WTC11 (cell line): Measurements from ENCODE around the gene FER.

ENCODE experiments used
- CREB1 ChIP-seq: sonication (generic); formaldehyde crosslinking; IDR thresholded peaks from 2 replicates; pipeline ENCODE4 v1.8.0; 2023; ENCODE audit warnings: mild to moderate bottlenecking, missing genetic modification reagents
- FOXJ3 ChIP-seq: sonication (generic); formaldehyde crosslinking; IDR thresholded peaks from 2 replicates; pipeline ENCODE4 v1.9.0; 2021; ENCODE audit warnings: missing genetic modification reagents, mild to moderate bottlenecking, borderline replicate concordance
- FOXK1 ChIP-seq: sonication (generic); formaldehyde crosslinking; IDR thresholded peaks from 2 replicates; pipeline ENCODE4 v1.8.0; 2022; ENCODE audit warnings: mild to moderate bottlenecking, moderate library complexity, missing genetic modification reagents
- GTF2I ChIP-seq: fragments of 250-450 bp; sonication (Bioruptor Pico); conservative IDR thresholded peaks from 2 replicates; pipeline ENCODE4 v1.4.0; 2021; ENCODE audit warnings: mild to moderate bottlenecking
- MYBL2 ChIP-seq: sonication (generic); formaldehyde crosslinking; IDR thresholded peaks from 2 replicates; pipeline ENCODE4 v1.8.1; 2023; ENCODE audit warnings: mild to moderate bottlenecking, moderate library complexity, missing genetic modification reagents
- SMAD3 ChIP-seq: sonication (generic); formaldehyde crosslinking; IDR thresholded peaks from 2 replicates; pipeline ENCODE4 v1.8.0; 2022; ENCODE audit warnings: missing genetic modification reagents, mild to moderate bottlenecking, borderline replicate concordance
- ZNF317 ChIP-seq: sonication (generic); formaldehyde crosslinking; IDR thresholded peaks from 2 replicates; pipeline ENCODE4 v1.8.1; 2023; ENCODE audit warnings: low read depth, mild to moderate bottlenecking, moderate library complexity, missing genetic modification reagents, borderline replicate concordance
- TF ChIP-seq, protein P1 (sequence below): sonication (generic); formaldehyde crosslinking; IDR thresholded peaks from 2 replicates; pipeline ENCODE4 v1.8.0; 2022; ENCODE audit warnings: mild to moderate bottlenecking, missing genetic modification reagents
- TF ChIP-seq, protein P2 (sequence below): fragments of 200-600 bp; IDR thresholded peaks from 2 replicates; pipeline ENCODE4 v1.8.0; 2022; ENCODE audit warnings: antibody characterized with exemption
- TF ChIP-seq, protein P3 (sequence below): sonication (generic); formaldehyde crosslinking; IDR thresholded peaks from 2 replicates; pipeline ENCODE4 v1.8.1; 2023; ENCODE audit warnings: mild to moderate bottlenecking, moderate library complexity, missing genetic modification reagents
- TF ChIP-seq, protein P4 (sequence below): sonication (generic); formaldehyde crosslinking; IDR thresholded peaks from 2 replicates; pipeline ENCODE4 v1.8.0; 2022; ENCODE audit warnings: missing genetic modification reagents
- TF ChIP-seq, protein P5 (sequence below): sonication (generic); formaldehyde crosslinking; IDR thresholded peaks from 2 replicates; pipeline ENCODE4 v1.8.1; 2022; ENCODE audit warnings: low read depth, missing genetic modification reagents, borderline replicate concordance
- TF ChIP-seq, protein P6 (sequence below): sonication (generic); formaldehyde crosslinking; IDR thresholded peaks from 2 replicates; pipeline ENCODE4 v1.8.1; 2023; ENCODE audit warnings: mild to moderate bottlenecking, missing genetic modification reagents

DNA sequence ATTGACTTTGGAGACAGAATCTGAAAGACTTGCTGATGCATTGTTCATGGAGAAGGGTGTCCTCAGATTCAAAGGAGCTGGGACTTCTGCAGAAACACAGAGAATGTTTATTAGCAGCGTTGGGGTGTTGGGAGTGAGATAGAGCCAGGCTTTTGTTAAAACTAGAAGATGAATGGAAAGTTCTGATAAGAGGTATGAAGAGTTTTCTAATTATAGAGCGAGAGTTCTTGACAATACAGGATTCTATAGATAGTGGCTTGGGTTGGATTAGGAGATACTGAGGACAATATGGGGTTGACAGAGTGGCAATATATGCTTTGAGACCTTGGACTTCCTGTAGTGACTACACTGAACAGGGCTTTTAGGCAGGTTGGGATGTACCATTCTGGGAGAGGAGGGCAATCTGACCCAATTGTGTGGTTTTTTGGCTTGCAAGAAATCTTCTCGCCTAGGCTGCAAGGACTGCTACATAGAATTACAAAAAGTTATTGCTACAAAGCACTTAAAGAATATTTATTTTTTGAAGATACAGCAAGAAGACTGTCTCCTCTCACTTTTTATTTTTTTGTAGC, 83.1 kb downstream of the FER start:
- TF ChIP-seq GTF2I (CRISPR knock-in tag) (no peak), CREB1 (CRISPR knock-in tag) (no peak), ZNF317 (CRISPR knock-in tag) (no peak), FOXJ3 (CRISPR knock-in tag) (no peak), FOXK1 (CRISPR knock-in tag) (no peak), SMAD3 (CRISPR knock-in tag) (no peak), MYBL2 (CRISPR knock-in tag) (no peak)
- TF ChIP-seq, protein P1, sequence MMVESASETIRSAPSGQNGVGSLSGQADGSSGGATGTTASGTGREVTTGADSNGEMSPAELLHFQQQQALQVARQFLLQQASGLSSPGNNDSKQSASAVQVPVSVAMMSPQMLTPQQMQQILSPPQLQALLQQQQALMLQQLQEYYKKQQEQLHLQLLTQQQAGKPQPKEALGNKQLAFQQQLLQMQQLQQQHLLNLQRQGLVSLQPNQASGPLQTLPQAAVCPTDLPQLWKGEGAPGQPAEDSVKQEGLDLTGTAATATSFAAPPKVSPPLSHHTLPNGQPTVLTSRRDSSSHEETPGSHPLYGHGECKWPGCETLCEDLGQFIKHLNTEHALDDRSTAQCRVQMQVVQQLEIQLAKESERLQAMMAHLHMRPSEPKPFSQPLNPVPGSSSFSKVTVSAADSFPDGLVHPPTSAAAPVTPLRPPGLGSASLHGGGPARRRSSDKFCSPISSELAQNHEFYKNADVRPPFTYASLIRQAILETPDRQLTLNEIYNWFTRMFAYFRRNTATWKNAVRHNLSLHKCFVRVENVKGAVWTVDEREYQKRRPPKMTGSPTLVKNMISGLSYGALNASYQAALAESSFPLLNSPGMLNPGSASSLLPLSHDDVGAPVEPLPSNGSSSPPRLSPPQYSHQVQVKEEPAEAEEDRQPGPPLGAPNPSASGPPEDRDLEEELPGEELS (CRISPR knock-in tag), result no peak
- TF ChIP-seq, protein P2, sequence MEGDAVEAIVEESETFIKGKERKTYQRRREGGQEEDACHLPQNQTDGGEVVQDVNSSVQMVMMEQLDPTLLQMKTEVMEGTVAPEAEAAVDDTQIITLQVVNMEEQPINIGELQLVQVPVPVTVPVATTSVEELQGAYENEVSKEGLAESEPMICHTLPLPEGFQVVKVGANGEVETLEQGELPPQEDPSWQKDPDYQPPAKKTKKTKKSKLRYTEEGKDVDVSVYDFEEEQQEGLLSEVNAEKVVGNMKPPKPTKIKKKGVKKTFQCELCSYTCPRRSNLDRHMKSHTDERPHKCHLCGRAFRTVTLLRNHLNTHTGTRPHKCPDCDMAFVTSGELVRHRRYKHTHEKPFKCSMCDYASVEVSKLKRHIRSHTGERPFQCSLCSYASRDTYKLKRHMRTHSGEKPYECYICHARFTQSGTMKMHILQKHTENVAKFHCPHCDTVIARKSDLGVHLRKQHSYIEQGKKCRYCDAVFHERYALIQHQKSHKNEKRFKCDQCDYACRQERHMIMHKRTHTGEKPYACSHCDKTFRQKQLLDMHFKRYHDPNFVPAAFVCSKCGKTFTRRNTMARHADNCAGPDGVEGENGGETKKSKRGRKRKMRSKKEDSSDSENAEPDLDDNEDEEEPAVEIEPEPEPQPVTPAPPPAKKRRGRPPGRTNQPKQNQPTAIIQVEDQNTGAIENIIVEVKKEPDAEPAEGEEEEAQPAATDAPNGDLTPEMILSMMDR, result no peak
- TF ChIP-seq, protein P3, sequence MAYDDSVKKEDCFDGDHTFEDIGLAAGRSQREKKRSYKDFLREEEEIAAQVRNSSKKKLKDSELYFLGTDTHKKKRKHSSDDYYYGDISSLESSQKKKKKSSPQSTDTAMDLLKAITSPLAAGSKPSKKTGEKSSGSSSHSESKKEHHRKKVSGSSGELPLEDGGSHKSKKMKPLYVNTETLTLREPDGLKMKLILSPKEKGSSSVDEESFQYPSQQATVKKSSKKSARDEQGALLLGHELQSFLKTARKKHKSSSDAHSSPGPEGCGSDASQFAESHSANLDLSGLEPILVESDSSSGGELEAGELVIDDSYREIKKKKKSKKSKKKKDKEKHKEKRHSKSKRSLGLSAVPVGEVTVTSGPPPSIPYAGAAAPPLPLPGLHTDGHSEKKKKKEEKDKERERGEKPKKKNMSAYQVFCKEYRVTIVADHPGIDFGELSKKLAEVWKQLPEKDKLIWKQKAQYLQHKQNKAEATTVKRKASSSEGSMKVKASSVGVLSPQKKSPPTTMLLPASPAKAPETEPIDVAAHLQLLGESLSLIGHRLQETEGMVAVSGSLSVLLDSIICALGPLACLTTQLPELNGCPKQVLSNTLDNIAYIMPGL, result no peak
- TF ChIP-seq, protein P4, sequence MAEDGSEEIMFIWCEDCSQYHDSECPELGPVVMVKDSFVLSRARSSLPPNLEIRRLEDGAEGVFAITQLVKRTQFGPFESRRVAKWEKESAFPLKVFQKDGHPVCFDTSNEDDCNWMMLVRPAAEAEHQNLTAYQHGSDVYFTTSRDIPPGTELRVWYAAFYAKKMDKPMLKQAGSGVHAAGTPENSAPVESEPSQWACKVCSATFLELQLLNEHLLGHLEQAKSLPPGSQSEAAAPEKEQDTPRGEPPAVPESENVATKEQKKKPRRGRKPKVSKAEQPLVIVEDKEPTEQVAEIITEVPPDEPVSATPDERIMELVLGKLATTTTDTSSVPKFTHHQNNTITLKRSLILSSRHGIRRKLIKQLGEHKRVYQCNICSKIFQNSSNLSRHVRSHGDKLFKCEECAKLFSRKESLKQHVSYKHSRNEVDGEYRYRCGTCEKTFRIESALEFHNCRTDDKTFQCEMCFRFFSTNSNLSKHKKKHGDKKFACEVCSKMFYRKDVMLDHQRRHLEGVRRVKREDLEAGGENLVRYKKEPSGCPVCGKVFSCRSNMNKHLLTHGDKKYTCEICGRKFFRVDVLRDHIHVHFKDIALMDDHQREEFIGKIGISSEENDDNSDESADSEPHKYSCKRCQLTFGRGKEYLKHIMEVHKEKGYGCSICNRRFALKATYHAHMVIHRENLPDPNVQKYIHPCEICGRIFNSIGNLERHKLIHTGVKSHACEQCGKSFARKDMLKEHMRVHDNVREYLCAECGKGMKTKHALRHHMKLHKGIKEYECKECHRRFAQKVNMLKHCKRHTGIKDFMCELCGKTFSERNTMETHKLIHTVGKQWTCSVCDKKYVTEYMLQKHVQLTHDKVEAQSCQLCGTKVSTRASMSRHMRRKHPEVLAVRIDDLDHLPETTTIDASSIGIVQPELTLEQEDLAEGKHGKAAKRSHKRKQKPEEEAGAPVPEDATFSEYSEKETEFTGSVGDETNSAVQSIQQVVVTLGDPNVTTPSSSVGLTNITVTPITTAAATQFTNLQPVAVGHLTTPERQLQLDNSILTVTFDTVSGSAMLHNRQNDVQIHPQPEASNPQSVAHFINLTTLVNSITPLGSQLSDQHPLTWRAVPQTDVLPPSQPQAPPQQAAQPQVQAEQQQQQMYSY, result no peak
- TF ChIP-seq, protein P5, sequence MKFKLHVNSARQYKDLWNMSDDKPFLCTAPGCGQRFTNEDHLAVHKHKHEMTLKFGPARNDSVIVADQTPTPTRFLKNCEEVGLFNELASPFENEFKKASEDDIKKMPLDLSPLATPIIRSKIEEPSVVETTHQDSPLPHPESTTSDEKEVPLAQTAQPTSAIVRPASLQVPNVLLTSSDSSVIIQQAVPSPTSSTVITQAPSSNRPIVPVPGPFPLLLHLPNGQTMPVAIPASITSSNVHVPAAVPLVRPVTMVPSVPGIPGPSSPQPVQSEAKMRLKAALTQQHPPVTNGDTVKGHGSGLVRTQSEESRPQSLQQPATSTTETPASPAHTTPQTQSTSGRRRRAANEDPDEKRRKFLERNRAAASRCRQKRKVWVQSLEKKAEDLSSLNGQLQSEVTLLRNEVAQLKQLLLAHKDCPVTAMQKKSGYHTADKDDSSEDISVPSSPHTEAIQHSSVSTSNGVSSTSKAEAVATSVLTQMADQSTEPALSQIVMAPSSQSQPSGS, result no peak
- TF ChIP-seq, protein P6, sequence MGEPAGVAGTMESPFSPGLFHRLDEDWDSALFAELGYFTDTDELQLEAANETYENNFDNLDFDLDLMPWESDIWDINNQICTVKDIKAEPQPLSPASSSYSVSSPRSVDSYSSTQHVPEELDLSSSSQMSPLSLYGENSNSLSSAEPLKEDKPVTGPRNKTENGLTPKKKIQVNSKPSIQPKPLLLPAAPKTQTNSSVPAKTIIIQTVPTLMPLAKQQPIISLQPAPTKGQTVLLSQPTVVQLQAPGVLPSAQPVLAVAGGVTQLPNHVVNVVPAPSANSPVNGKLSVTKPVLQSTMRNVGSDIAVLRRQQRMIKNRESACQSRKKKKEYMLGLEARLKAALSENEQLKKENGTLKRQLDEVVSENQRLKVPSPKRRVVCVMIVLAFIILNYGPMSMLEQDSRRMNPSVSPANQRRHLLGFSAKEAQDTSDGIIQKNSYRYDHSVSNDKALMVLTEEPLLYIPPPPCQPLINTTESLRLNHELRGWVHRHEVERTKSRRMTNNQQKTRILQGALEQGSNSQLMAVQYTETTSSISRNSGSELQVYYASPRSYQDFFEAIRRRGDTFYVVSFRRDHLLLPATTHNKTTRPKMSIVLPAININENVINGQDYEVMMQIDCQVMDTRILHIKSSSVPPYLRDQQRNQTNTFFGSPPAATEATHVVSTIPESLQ (CRISPR knock-in tag), result no peak
